Neuron (in vitro differentiated cells): ENCODE measurements around the gene ASAH2B.
"Not testable (repeated sequence)": the region's sequence is repeated elsewhere in the genome, so short reads cannot be mapped to it uniquely, and the experiment has no call there.

Experiments used
- H2AFZ ChIP-seq: one replicate; pipeline ENCODE4 v1.6.1; 2013; ENCODE audit warnings: low read depth, mild to moderate bottlenecking, inconsistent platforms, low read length, moderate library complexity
- H3K27me3 ChIP-seq: one replicate; pipeline ENCODE4 v1.6.1; 2013; ENCODE audit warnings: low read length; ENCODE audit not compliant: insufficient read depth
- H3K36me3 ChIP-seq: one replicate; pipeline ENCODE4 v1.6.1; 2013; ENCODE audit warnings: low read length; ENCODE audit not compliant: insufficient read depth
- H3K4me1 ChIP-seq: one replicate; pipeline ENCODE4 v1.6.1; 2013; ENCODE audit warnings: low read length; ENCODE audit not compliant: insufficient read depth
- H3K4me3 ChIP-seq: 2 replicates; pipeline ENCODE4 v1.5.1; 2013; ENCODE audit warnings: mild to moderate bottlenecking, low read length, moderate library complexity
- H3K9me3 ChIP-seq: one replicate; pipeline ENCODE4 v1.6.1; 2013; ENCODE audit warnings: low read length

The ASAH2B gene

GRCh38 chr10:50772042-50772441 is 32.3 kb downstream of the ASAH2B start:
- H2AFZ ChIP-seq, H3K4me3 ChIP-seq, H3K4me1 ChIP-seq, H3K36me3 ChIP-seq, H3K9me3 ChIP-seq, H3K27me3 ChIP-seq: not testable (repeated sequence)

- not testable (repeated sequence) for H3K4me3 ChIP-seq, H3K36me3 ChIP-seq, H3K27me3 ChIP-seq, H3K9me3 ChIP-seq, H2AFZ ChIP-seq, H3K4me1 ChIP-seq
Observed at GRCh38 chr10:50774868-50775267, 35.1 kb downstream of the ASAH2B start.

GRCh38 chr10:50780036-50780435 is 40.3 kb downstream of the ASAH2B start:
- H3K36me3 ChIP-seq, H3K9me3 ChIP-seq, H3K4me3 ChIP-seq, H3K4me1 ChIP-seq, H3K27me3 ChIP-seq, H2AFZ ChIP-seq: not testable (repeated sequence)

DNA sequence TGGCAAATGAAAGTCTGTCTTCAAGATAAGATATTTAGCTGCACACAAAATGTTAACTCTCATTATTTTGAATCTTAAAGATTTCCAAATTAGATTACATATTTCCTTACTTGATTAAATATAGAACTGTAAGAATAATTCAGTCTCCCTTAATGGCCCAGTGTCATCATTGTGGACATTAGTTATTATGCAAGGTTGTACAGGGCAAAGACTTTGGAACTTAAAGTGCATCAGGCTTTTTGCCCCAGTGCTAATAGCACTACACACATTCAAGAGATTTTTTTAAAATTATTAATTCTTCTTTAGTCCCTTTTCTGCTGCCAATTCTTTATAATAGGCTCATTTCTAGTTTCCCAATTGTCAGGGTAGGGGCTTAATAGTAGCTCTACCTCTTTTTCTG is 42.3 kb downstream of the ASAH2B start:
- not testable (repeated sequence) for H3K4me3 ChIP-seq, H3K4me1 ChIP-seq, H3K36me3 ChIP-seq, H3K27me3 ChIP-seq, H2AFZ ChIP-seq, H3K9me3 ChIP-seq

DNA sequence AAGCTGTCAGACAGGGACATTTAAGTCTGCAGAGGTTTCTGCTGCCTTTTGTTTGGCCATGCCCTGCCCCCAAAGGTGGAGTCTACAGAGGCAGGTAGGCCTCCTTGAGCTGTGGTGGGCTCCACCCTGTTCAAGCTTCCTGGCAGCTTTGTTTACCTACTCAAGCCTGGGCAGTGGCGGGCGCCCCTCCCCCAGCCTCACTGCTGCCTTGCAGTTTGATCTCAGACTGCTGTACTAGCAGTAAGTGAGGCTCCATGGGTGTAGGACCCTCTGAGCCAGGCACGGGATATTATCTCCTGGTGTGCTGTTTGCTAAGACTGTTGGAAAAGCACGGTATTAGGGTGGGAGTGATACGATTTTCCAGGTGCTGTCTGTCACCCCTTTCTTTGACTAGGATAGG is 48.2 kb downstream of the ASAH2B start:
- not testable (repeated sequence) for H3K27me3 ChIP-seq, H2AFZ ChIP-seq, H3K4me3 ChIP-seq, H3K9me3 ChIP-seq, H3K36me3 ChIP-seq, H3K4me1 ChIP-seq

GRCh38 chr10:50788951-50789945 is 49.5 kb downstream of the ASAH2B start:
- no peaks in the 10 kb centered on the region for H3K4me1 ChIP-seq
- H3K36me3 ChIP-seq = no peaks in the 10 kb centered on the region
- no peaks in the 10 kb centered on the region for H3K27me3 ChIP-seq
- peak overlapping the region; percentile 55 for H2AFZ ChIP-seq
- H3K4me3 ChIP-seq = no peak overlapping the region
- H3K9me3 ChIP-seq = no peaks in the 10 kb centered on the region

DNA sequence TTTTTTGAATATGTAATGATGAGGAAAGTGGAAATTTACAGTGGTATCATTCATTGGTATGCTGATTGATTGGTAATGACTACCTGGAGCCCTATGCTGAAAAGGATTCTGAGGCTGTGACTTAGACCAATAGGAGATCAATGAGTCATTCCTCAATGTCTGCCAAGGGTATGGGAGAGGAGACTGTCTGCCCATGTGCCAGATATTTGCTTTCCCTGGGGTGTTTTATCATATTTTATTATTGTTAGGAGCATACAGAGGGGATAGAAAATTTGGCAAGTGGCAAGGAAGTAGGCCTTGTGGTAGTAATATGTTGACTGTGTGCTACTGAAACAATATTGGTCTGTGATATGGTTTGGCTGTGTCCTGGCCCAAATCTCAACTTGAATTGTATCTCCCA is 54.8 kb downstream of the ASAH2B start:
- no peaks in the 10 kb centered on the region for H3K36me3 ChIP-seq
- no peak overlapping the region for H2AFZ ChIP-seq
- no peak overlapping the region for H3K4me3 ChIP-seq

GRCh38 chr10:50796693-50797092 is 57.0 kb downstream of the ASAH2B start:
- no peaks in the 10 kb centered on the region for H3K36me3 ChIP-seq
- no peaks in the 10 kb centered on the region for H3K9me3 ChIP-seq
- no peak overlapping the region for H3K4me3 ChIP-seq
- no peaks in the 10 kb centered on the region for H3K27me3 ChIP-seq
- no peak overlapping the region for H2AFZ ChIP-seq
- H3K4me1 ChIP-seq = no peaks in the 10 kb centered on the region

More for the DNA sequence above, 54.8 kb downstream of the ASAH2B start:
- H3K4me1 ChIP-seq = no peaks in the 10 kb centered on the region
- H3K9me3 ChIP-seq = no peaks in the 10 kb centered on the region
- H3K27me3 ChIP-seq = no peaks in the 10 kb centered on the region

GRCh38 chr10:50798297-50798696 is 58.6 kb downstream of the ASAH2B start:
- Histone ChIP-seq H3K4me1 (no peaks in the 10 kb centered on the region), H3K27me3 (no peaks in the 10 kb centered on the region), H3K4me3 (no peak overlapping the region), H3K36me3 (no peaks in the 10 kb centered on the region), H3K9me3 (no peaks in the 10 kb centered on the region), H2AFZ (no peak overlapping the region)

DNA sequence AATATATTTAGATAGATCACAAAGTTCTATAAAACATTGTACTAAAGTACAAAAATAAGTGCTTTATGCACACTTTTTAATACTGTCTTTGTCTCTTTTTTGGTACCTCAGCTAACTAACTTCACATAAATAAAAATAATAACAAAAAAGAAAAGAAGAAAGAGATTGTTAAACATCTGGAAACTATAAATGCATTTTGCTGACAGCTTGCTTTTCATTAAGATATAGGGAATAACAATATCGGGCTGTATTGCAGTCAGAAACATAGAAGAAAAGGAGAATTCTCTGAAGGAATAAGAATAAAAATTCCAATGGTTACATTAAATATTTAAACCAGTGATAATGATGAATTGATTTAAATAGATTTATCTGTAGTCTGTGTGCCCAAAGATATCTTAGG is 59.9 kb downstream of the ASAH2B start:
- H2AFZ ChIP-seq = no peak overlapping the region

DNA sequence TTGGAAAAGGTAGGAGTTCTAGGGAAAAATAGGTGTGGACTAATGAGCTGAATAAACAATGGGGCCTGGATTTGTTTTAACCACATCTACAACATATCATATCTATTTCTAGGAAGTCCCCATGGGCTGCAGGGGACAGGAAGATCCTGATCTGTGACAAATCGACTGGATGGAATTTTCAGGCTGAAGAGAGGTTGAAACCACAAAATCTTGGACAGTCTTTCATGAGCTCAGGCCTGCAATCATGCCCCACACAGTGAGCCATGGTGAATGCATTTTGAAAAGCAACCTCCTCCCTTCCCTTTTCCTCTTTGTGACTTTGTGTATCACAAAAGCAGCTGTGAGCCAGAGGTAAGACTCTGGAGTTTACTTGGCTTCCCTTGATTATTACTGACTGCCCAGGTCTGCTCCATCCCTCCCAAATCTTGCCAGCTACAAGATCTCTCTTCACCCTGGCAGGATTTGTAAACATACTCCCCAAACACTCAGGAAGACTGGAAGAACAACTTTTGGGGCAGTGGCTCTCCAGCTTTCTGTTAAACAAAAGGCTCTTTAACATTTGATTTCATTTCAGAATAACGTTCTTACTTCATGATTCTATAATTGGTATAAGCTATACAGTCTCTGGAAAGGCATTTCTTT is 66.4 kb downstream of the ASAH2B start:
- peaks cover 14% of the 10 kb centered on the region for H3K4me1 ChIP-seq
- H3K27me3 ChIP-seq = no peaks in the 10 kb centered on the region
- no peak overlapping the region for H2AFZ ChIP-seq
- H3K4me3 ChIP-seq = no peak overlapping the region
- H3K9me3 ChIP-seq = no peaks in the 10 kb centered on the region
- H3K36me3 ChIP-seq = no peaks in the 10 kb centered on the region

More for the DNA sequence above, 59.9 kb downstream of the ASAH2B start:
- H3K9me3 ChIP-seq = no peaks in the 10 kb centered on the region
- H3K4me1 ChIP-seq = no peaks in the 10 kb centered on the region
- no peak overlapping the region for H3K4me3 ChIP-seq
- no peaks in the 10 kb centered on the region for H3K27me3 ChIP-seq
- no peaks in the 10 kb centered on the region for H3K36me3 ChIP-seq

DNA sequence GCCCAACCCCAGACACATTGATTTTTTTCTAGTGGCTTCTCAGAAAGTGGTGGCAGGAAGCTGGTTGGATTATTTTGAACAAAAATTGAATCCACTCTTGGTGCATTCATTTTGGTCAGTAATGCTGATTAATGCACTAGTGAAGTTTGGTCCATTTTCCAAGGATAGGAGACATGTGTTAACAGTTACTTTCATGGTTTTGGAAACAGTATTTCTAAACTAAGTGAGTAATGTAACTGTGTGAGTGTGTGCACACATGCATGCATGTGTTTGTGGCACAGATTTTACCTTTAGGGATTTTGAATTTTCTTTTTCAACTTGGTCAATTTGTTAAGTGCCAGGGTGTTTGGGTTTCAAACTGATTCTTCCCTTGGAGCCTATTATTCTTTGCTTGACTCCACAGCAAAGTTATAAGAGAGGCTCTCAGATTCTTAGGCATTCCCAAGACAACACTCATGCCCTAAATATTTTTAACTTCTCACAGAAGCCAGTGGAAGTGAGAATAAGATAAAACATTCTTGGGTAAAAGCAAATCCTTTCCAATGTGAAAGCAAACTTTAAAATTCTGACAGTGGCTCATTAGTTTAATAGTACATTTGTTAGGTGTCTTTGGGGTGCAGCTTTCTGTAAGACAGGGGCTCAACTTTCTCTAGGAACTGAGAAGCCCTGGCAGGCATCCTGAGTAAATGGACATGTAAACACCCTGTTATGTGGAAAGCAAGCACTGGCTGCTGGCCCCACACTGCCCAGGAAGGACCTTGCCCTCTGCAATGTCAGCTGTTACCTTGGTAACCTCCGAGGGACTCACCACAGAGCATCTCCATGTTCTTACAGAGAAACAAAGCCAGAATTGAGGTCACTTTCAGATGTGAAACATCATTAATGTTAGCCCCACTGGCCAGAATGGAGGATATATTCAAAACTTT is 68.4 kb downstream of the ASAH2B start:
- no peak overlapping the region for H3K4me3 ChIP-seq
- H2AFZ ChIP-seq = no peak overlapping the region
- H3K36me3 ChIP-seq = no peaks in the 10 kb centered on the region
- peaks cover 14% of the 10 kb centered on the region for H3K4me1 ChIP-seq
- H3K9me3 ChIP-seq = no peaks in the 10 kb centered on the region
- no peaks in the 10 kb centered on the region for H3K27me3 ChIP-seq
